ENCODE results near the gene SEPTIN7.

DNA sequence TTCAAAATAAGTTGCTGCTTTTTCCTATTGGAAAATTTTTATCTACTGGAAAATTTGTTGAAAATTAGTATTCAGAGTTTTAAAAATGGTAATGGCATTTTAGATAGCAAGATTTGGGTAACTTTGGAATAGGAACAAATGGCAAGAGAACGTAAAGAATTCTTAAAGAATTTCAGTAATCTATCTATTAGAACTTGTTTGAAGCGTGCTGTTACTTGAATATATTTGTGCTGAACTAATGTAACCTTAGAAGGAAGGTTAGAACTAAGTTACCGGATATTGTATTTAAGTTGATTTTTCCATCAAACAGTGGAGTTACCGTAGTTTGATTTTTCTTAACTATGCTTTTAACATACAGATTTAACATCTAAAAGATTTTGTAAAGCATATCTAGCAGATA is 25.9 kb downstream of the SEPTIN7 start:
- TF ChIP-seq, protein P1, sequence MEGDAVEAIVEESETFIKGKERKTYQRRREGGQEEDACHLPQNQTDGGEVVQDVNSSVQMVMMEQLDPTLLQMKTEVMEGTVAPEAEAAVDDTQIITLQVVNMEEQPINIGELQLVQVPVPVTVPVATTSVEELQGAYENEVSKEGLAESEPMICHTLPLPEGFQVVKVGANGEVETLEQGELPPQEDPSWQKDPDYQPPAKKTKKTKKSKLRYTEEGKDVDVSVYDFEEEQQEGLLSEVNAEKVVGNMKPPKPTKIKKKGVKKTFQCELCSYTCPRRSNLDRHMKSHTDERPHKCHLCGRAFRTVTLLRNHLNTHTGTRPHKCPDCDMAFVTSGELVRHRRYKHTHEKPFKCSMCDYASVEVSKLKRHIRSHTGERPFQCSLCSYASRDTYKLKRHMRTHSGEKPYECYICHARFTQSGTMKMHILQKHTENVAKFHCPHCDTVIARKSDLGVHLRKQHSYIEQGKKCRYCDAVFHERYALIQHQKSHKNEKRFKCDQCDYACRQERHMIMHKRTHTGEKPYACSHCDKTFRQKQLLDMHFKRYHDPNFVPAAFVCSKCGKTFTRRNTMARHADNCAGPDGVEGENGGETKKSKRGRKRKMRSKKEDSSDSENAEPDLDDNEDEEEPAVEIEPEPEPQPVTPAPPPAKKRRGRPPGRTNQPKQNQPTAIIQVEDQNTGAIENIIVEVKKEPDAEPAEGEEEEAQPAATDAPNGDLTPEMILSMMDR (IDR thresholded peaks at IDR 0.05) = no peak
- TF ChIP-seq ZFX (IDR thresholded peaks at IDR 0.05; ENCODE audit: borderline replicate concordance) = no peak
